ENCODE measurements around the gene SORBS1.

The SORBS1 gene

DNA sequence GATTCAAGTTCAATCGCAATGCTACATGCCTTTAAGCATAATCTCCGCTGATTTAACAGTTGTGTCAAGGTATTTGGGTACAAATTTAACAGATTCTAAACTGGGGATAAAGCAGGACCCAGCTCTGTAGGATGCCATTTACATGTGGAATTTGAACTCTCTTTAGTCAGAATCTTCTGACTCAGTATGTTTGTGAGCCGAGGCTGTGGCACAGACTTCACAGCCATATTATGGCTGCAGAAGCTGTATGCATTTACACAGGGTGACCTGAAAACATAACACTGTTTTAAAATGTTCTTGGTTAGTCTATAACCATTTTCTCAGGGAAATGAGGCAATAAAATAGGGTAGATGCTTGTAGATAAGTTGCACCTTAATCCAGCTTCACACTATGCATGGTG lies 279.1 kb downstream of the SORBS1 start:
- DNase-seq: no peak

DNA sequence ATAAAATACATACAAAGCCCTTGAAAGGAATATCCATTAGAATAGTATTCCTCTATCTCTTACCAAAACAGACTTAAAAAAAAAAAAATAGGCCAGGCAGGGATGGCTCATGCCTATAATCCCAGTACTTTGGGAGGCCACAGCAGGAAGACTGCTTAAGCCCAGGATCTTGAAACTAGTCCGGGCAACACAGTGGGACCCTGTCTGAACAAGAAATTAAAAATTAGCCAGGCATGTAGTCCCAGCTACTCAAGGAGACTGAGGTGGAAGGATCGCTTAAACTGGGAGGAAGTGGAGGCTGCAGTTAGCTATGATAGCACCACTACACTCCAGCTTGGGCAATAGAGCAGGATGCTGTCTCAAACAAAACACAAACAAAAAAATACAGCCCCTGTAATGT lies 280.0 kb downstream of the SORBS1 start:
- DNase-seq: no peak

DNA sequence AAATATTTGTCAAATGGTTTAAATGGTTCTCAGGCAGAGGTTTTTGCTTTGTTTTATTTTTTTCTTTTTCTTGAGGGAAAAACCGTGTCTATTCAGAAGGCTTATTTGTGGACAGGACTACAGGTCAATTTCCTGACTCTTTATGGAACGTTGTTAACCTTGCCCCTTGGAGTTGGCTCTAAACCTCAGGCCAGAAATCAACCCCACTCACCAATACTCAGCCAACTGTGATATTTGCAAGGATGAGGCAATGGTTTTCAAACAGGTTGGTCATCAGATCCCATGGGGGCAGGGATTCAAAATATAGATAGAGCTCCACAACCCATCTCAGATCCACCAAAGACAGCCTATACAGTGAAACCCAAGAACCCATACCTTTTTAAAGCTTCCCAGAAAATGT lies 280.5 kb downstream of the SORBS1 start:
- DNase-seq: no peak

DNA sequence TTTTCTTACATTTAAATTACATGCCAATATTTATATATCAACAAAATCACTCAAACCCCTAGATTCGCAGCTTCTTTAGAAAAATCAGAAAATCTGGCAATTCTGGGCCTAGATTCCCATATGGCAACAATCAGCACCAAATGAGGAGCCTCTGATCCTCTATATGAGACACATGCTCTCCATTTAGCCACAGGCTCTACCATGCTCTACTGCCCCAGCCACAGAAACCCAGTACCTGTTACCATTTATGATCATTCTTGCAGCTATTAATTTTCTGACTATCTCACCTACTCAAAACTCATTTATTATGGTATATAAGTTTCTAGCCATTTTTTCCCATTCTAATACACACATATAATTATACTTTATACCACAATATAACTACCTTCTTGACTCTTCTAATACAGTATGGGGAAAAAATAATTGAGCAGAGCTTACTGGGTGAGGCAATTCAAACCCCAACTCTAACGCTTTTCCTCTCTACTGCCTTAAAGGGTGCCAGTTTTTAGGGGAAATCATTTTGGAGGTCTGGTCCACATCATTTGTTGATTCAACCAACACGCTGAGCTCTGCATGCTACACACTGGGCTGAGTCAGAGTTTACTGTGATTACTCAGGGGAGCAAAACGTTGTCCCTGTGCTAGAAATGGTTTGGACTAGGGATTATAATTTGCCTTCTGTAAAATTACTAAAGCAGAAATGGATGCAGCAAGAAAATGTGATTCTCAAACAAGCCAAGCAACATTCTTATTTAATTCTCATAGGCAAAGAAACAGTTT lies 281.9 kb downstream of the SORBS1 start:
- no peak for DNase-seq

DNA sequence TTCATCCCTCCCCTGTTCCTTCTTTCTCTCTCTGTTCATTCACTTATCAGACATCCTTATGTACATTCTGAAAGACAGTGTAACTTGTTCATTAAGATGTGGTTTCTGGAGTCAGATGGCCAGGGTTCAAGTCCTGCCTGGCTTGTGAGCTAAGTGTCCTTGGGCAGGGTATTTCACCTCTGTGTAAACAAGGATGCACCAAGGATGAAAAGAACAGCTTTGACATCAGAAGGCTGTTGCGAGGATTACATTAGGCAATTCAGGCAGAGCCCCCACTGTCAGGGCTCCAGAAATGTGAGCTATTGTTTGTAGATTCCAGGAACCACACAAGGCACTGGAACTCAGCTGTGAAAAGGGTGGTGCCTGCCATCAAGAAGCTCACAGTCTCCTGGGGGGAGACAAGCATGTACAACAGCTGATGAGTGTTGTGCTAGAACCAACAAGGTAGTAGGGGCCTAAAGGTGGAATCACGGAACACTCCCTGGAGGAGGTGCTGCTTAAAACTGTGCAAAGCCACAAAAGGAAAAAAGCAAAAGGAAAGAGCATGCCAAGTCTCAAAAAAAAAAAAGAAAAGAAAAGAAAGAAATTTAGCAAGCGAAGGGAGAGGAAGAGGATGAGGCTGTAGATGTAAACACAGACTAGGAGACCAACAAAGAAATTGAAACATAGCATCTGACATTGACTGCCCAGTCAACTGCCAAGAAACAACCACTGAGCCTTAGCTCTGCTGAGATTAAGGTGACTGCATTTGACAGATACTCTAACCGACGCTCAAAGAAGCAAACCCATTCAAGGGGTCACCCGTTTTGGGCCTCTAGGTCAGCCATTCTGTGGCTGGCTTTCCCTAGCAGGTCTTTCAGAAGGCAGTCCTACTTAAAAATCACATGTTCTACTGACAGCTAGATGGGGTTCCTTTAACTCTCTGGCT lies 282.8 kb downstream of the SORBS1 start:
- DNase-seq: no peak

DNA sequence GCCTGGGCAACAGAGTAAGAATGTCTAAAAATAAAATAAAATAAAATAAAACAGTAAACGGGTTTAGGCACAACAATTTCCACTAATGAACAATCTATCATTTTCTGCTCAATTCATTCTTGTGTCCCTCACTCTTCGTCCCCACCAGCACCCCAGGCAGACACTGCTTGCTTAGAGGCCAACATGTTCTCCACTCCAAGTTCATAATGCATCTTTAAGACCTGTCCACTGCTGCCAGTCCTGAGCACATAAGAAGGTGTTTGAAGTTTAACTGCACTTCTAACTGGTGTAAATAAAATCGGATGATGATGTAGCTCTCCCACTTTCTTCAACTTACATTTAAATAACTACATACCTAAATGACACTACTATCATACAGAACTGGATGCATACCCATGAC lies 283.6 kb downstream of the SORBS1 start:
- DNase-seq: no peak

DNA sequence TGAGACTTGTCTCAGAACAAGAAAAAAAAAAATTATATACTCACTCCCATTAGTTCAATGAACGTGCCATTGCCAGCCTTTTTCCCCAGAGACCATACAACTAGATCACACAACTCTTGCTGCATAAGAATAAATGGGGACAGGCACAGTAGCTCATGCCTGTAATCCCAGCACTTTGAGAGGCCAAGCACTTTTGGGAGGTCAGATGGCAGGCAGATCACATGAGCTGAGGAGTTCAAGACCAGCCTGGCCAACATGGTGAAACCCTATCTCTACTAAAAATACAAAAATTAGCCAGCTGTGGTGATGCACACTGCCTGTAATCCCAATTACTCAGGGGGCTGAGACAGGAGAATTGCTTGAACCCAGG lies 284.0 kb downstream of the SORBS1 start:
- DNase-seq: no peak

DNA sequence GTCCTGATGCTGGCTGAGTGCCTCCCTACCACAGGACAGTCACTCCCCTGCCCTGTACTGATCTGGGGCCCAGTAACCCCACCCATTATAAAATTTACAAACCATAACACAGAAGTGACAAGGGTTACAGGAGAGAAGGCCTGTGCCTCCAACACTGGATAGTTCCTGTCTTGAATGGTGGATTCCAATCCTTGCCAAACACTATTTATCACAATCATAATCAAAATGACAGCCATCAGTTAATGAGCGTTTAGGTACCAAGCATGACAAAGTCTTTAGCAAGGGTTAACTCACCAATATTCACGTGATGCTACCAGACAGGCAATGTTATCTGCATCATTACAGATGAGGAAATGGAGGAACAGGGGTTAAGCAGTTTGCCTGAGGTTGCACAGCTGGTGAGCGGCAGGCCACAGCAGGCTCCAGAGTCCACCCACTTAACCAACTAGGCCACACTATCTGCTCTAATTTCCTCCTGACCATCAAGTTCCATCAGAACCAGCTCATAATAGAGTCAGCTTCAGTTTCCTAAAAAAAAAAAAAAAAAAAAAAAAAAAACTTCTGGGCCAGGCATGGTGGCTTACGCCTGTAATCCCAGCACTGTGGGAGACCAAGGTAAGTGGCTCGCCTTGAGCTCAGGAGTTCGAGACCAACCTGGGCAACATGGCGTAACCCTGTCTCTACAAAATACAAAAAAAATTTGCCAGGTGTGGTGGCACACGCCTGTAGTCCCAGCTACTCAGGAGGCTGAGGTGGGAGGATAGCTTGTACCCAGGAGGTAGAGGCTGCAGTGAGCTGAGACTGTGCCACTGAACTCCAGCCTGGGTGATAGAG lies 284.6 kb downstream of the SORBS1 start:
- DNase-seq: no peak

DNA sequence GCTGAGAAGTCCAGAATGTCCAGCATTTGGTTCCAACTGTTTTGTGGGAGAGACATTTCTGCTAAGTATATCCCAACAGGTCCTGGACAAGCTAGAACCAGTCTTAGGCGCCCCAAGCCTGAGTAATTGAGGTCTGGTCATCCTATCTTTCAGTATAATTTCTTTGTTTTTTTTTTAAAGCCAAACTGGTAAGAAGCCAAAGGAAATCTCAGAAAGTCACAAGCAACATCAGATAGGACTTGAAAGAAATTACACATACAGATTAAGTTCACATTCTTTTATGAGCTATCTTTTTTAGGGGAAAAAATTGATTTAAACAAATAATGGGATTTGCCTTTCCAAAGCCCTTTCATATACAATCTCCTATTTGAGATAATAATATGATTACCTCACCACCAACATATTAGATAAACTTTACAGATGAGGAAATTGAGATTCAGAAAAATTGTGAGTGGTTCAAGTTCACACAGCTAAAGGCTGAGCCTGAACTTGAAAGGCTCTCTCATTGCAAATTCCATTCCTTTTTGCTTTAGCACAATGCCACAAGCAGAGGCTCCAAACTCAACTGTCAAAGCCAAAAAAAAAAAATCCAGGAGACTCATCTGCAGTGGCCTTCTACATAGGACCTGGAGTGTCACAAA lies 285.3 kb downstream of the SORBS1 start:
- DNase-seq: no peak

DNA sequence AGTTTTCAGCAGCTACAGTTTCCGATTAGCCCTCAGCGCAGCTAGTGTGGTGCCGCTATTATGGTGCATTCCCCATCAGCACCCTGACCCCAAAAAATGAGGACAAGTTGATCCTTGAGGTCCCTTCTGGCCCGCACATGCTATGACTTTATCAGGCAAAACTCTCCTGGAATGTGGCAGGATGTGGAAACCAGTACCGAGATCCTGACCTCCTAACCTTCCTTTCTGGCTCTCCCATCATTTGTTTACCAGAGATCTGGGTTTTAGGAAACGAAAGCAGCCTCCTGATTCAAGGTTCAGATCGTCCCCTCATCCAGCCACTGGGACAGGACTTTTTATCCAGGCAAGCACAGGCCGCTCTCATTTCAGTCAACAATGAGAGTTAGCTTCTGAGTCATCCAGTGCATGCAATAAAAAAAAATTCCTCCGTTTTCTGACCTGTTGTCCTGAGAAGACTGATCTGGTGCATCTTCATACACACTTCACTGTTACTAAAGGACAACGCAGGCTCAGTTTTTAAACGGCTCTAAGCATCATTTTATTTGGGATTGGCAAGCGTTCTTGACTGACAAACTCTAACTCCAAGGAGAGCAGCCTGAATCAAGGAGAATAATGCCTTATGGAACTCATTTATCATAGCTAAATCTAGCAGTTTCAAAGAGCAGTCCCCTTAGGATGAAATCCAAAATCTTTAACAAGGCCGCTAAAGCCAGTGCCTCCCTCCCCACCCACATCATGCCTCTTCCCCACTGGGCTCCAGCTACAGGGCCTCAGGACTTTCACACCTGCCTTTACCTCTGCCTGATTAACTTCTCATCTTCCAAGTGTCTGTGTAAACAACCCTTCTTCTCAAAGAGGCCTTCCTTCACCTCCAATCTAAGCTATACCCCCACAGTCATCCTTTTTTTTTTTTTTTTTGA lies 287.5 kb downstream of the SORBS1 start:
- no peak for DNase-seq

DNA sequence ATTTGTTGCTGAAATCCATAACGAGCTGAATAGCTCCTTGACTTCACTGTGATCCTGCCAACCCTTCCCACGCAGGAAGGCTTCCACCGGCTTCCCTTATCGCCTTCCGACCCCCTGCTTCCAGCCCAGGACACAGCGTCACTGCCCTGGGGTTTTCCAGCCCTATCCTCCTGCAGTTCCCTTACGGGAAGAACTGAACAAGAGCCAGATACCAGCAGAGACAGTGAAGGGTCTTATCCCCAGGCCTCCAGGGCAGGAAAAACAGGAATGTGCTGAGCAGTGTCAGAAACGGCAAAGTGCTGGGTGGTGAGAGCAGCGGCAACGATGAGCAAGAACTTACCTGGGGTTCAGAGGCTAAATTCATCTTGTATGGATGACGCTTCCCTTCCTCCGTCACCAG lies 292.7 kb downstream of the SORBS1 start:
- DNase-seq: no peak

DNA sequence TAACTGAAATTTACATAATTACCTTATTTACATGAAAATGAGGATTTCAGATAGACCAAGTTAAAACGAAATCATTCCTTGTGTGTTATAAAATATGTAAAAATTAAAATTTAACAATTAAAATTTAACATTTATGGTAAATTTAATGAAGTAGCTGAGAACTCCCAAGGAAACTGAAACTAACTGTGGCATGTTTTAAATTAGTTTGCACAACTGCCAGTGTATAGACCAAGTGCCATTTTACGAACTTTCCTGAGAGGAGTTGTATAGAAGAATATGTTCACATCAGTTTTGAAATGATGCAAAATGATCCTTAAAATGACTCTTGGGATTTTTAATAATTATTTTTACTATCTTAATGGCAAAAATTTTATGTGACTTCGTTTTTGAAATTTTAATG lies 293.9 kb downstream of the SORBS1 start:
- no peak for DNase-seq

DNA sequence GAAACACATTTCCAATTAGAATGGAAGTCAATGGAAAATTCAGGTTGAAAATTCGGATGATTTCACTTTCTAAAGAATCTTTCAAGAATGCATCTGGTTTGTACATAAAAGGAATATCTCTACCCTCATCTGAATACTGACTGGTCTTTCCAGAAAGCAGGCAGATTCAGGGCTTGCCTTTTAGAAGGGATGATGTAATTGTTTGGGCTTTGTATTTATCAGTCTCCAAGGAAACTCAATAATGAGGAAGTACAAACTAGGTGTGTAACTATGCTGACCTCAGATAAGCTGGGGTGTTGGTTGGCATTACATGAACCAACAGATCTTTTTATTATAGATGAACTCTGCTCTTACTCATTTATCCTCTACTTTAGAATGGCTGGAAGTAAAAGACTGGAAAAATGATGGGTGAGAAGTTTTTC lies 294.5 kb downstream of the SORBS1 start:
- DNase-seq: peak; percentile 21 to 51

DNA sequence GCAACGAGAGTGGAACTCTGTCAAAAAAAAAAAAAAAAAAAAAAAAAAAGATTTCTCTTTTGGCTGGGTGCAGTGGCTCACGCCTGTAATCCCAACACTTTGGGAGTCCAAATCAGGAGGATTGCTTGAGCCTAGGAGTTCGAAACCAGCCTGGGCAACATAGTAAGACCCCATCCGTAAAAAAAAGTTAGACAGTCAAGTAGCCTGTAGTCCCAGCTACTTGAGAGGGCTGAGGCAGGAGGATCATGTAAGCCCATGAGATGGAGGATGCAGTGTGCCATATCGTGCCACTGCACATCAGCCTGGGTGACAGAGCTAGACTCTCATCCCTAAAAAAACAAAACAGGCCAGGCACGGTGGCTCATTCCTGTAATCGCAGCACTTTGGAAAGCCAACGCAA lies 295.6 kb downstream of the SORBS1 start:
- DNase-seq: no peak

DNA sequence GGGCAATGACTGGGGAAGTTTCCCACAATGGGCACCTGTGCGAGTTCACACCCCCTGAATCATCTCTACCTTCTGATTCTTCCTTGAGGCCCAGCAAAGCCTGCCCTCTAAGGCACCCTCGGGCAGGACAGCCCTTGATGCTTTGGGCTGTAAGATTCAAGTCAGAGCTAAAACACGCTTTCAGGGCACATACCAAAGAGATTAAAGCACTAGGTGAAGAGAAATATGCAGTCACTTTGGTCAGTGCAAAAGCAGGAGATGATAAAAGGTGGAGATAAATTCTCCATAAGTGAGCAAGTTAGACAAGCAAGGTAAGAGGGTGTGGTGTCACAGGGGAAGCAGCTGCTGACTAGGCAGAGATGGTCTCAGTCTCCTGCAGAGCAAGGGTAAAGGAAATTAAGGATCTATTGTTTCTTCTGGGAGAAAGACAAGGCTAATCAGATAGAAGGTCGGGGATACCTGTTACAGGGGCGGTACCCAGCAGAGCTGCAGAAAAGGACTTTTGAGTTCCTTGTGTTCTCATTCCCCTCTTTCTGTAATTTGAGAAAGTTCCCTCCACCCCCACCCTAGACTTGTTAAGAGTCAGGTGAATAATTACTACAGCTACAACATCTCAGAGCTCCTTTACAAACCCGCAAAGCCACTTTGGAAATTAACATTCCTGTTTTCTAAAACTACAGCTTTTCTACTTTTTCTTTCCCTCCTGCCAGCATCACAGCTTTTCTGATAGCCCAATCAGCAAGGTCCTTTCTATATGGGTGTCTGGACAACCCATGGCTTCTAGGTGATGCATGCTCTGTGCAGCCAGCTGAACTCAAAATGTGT lies 296.7 kb downstream of the SORBS1 start:
- DNase-seq: no peak

DNA sequence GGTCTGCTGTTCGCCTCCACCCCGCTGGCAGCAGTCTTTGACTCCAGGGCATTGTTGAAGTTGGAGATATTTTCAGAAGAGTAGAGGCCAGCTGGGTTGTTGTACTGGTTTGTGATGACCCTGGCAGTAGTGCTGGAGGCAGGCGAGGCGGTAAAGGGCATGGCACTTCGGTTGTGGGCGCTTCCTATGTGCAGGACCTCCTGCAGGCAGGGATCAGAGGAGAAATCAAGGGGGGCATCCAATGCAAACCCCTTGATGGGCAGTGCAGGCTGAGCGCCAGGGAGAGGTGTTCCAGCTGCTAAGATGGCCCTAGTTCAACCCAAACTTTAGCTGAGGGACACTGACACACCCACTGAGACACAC lies 297.3 kb downstream of the SORBS1 start:
- no peak for DNase-seq

DNA sequence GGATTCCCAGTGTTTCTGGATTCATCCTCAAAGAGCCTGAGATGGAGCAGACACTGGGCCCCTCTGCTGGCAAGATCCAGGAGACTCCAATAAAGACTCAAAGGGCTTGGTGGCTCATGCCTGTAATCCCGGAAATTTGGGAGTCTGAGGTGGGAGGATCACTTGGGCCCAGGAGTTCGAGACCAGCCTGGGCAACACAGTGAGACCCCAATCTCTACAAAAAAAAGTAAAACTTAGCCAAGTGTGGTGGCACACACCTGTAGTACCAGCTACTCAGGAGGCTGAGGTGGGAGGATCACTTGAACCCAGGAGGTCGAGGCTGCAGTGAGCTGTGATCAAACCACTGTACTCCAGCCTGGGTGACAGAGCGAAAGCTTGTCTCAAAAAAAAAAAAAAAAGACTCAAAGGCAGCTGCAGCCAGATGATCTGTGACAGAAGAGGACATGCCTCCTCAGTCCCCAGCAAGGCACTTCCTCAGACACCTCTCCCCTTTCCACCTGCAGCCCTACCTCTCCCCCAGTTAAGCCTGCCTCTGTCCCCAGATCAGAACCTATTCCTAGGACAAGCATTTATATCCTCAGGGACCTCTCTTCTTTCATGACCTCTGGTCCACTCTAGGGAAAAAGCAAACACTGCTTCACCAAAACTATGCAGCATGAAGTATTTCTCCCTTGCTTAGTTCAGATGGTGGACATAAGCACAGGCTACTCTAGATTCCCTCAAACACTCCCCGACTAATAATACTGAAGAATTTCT lies 298.2 kb downstream of the SORBS1 start:
- DNase-seq: no peak

DNA sequence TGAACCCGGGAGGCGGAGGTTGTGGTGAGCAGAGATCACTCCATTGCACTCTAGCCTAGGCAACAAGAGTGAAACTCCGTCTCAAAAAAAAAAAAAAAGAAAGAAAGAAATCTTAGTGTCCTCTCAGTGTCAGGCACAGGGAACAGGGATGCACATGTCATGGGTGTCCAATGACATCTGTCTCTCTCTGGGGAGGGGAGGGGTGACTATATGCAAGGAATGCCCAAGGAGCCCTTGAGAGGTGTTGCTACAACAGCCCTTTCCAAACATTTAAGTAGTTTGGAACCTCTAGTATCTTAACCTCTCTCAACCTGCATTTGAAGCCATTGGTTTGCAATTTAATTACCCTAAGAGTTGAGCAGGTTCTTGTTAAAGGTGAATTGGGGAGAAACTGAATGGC lies 299.2 kb downstream of the SORBS1 start:
- no peak for DNase-seq
